ENCODE data around the gene USPL1.

USPL1 gene

GRCh38 chr13:30673669-30674521, 56.2 kb downstream of the USPL1 start:
- peak overlapping the region; percentile 48 for H3K4me3 ChIP-seq (replicated peaks; ENCODE audit: insufficient read depth, low read length)

GRCh38 chr13:30675717-30676116, 58.0 kb downstream of the USPL1 start:
- no peak for TF ChIP-seq GABPA (IDR thresholded peaks at IDR 0.05; ENCODE audit: low read depth)
- TF ChIP-seq REST (IDR thresholded peaks at IDR 0.05; ENCODE audit: insufficient replicate concordance, low read depth) = no peak
- TF ChIP-seq SPI1 (IDR thresholded peaks at IDR 0.05; ENCODE audit: borderline replicate concordance, low read depth) = peak; percentile 71
- no peak for TF ChIP-seq CTCF (IDR thresholded peaks at IDR 0.05; ENCODE audit: insufficient read depth, low read length)
- no peak for TF ChIP-seq POLR2AphosphoS5 (IDR thresholded peaks at IDR 0.05; ENCODE audit: low read depth)
- no peak for DNase-seq (ENCODE audit: low read depth in 1 of 2, low spot score in 1 of 2)
- Histone ChIP-seq H3K27ac (replicated peaks) (no peak overlapping the region), H3K27me3 (ENCODE audit: insufficient read depth, poor library complexity, severe bottlenecking) (no peaks in the 10 kb centered on the region), H3K4me3 (replicated peaks; ENCODE audit: insufficient read depth, low read length) (no peak overlapping the region)

More at GRCh38 chr13:30673669-30674521, 56.2 kb downstream of the USPL1 start:
- Histone ChIP-seq H3K27ac (replicated peaks) (peak overlapping the region; percentile 53), H3K27me3 (ENCODE audit: insufficient read depth, poor library complexity, severe bottlenecking) (no peaks in the 10 kb centered on the region)
- TF ChIP-seq SPI1 (IDR thresholded peaks at IDR 0.05; ENCODE audit: borderline replicate concordance, low read depth) = peak; percentile 22; the same call in 1 of the 2 replicates
- TF ChIP-seq POLR2AphosphoS5 (IDR thresholded peaks at IDR 0.05; ENCODE audit: low read depth) = peak; percentile 51; the same call in 1 of the 2 replicates
- no peak for TF ChIP-seq GABPA (IDR thresholded peaks at IDR 0.05; ENCODE audit: low read depth)
- TF ChIP-seq CTCF (IDR thresholded peaks at IDR 0.05; ENCODE audit: insufficient read depth, low read length) = peak; percentile 4
- TF ChIP-seq REST (IDR thresholded peaks at IDR 0.05; ENCODE audit: insufficient replicate concordance, low read depth) = no peak
- DNase-seq (ENCODE audit: low read depth in 1 of 2, low spot score in 1 of 2) = peak; percentile 68 to 93

GRCh38 chr13:30676672-30677071, 59.0 kb downstream of the USPL1 start:
- Histone ChIP-seq H3K27me3 (ENCODE audit: insufficient read depth, poor library complexity, severe bottlenecking) (no peaks in the 10 kb centered on the region), H3K27ac (replicated peaks) (no peak overlapping the region), H3K4me3 (replicated peaks; ENCODE audit: insufficient read depth, low read length) (no peak overlapping the region)
- TF ChIP-seq CTCF (IDR thresholded peaks at IDR 0.05; ENCODE audit: insufficient read depth, low read length) (peak; percentile 5), GABPA (IDR thresholded peaks at IDR 0.05; ENCODE audit: low read depth) (no peak)
- no peak for DNase-seq (ENCODE audit: low read depth in 1 of 2, low spot score in 1 of 2)

Measured in HL-60 (cell line).